ENCODE results near the gene ZBTB17. TPM values are rescaled to one million over a fixed set of nuclear protein-coding genes. Genes with fewer than 3 reads are reported as not detected.
"Not testable (repeated sequence)": the region's sequence is repeated elsewhere in the genome, so short reads cannot be mapped to it uniquely, and the experiment has no call there.

ZBTB17 gene
- total RNA-seq, 1 experiment from 2014 or later = 17.5 TPM

DNA sequence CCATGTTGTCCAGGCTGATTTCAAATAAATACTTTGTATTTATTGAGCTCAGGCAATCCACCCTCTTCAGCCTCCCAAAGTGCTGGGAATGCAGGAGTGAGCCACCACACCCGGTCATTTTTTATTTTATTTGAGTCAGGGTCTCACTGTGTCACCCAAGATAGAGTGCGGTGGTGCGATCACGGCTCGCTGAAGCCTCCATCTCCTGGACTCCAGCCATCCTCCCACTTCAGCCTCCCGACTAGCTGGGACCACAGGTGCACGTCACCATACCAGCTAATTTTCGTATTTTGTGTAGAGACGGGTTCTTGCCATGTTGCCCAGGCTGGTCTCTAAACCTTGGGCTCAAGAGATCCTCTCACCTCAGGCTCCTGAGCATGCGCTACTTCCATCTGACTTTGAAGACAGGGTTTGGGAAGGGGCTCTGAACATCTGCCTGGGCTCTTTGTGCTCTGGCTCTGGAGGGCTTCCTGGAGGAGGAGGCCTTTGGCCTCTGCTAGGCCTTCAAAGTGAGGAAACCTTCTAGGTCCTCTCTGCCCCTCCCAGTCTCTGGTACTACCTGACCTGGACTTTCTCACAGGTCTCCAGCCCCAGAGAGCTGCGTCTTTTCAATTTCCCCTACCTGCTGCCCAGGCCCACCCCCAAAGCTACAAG lies 36.2 kb upstream of the ZBTB17 start:
- DNase-seq (ENCODE audit: low spot score) = no peak

DNA sequence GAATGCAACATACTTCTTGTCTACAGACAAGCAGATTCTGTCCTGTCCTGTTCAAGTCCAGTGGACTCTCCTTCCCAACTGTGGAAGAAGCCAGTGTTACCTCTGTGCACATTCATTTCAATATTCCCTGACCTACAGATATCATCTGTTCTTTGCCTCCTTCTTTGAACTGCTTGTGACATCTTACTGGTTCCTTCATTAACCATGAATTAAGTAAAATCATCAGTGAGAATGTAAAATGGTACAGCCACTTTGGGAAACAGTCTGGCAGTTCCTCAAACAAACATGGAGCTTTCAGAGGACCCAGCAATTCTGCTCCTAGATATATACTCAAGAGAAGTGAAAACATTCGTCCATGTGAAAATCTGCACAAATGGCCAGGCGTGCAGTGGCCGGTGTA lies 34.9 kb upstream of the ZBTB17 start:
- no peak for DNase-seq (ENCODE audit: low spot score)

DNA sequence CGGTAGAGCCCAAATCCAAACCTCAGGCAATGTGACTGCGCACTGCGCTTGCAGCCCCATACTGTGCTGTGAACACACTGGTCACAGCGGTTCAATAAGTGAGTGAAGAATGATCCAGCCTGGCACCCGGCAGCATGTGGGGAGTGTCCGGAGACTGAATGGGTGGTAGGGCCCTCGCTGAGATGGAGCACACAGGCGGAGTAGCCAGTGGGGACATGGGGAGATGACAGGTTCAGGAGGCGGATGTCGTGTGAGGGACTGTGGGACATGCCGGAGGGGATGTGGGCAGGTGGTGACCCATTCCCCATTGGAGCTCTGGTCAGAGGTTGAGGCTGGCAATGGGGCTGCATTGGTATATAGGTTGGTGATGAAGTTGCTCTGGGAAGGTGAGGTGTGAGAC lies 33.8 kb upstream of the ZBTB17 start:
- no peak for DNase-seq (ENCODE audit: low spot score)

DNA sequence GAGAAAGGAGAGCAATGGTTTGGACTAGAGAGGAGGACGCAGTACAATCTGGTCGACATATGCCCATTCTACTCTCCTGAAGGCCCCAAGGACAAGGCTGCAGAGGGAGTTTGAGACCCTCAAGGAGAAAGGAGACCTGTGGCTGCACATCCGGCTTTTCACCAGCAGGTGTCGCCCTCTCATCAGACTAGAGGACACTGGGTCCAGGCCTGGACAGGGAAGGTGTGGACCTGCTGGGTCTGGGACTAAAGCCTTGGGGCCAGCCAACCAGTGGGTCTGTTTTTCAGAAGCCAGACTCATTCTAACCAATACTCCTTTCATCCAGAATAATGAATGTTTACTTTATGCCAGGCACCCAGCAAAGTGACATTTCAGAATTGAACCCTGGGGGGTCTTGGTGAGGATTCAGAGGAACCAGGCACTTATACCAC lies 33.1 kb upstream of the ZBTB17 start:
- peak; percentile 69 for DNase-seq (ENCODE audit: low spot score)

DNA sequence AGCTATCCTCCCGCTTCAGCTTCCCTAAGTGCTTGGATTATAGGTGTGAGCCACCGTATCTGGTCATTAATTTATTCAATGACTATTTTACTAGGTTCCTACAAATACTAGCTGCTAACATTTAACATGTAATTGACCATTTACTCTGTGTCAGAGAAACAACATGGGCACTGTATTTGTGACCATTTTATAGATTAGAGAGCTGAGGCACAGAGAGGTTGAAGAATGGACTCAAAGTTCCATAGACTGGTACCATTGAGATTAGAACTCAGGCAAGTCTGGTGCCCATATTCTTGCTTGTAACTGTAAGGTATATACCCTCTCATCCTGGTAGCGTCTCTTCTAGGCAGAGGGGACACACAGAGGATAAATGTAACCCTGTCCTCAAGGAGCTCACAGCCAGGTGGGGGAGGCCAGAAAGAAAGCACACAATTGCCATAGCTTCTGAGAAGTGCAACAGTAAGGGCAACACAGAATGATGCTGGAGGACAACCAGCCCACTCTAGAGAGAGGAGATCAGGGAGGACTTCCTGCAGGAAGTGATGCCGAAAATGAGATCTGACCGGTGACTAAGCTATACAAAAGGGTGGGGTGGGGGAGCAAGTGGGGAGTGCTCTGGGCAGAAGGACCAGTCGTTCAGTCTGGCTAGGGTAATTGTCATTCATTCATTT lies 31.9 kb upstream of the ZBTB17 start:
- no peak for DNase-seq (ENCODE audit: low spot score)

DNA sequence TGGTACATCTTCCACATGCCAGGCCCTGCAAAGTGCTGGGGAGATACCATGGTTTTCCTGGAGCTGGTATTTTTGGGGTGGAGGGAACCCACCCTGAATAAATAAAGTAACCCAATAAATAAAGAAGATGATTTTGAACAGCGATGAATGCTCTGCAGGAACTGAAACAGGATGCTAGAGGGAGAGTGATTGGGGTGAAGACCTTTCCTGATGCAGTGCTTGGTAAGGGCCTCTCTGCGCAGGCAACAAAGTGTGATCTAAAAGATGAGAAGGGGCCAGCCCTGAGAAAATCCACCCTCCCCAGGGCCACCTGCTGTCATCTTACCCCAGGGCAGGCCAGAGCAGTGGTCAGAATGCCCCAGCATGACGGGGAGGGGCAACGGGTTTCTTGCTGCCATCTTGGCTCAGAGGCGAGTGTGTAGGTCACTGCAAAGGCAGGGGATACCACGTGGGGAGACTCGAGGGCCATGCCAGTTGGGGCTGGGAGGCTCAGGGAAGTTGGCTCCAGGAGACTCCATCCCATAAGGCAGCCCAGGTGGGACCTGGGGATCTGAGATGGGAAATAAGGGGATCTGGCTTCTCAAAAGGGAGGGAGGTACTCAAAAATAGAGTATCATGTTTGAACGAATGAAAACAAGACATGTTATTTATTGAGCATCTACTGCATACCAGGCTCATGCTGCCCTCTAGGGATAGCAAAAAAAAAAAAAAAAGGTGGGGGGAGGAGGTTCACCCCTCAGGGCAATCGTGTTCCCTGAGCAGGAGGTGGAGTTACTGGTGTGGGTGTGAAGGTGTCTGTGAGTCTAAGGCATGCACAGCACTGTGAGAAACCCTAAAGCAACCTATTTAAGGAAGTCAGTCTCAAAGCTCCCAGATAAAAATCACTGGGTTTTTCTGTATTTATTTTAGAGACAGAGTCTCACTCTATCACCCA lies 30.9 kb upstream of the ZBTB17 start:
- peak; percentile 47 for DNase-seq (ENCODE audit: low spot score)

DNA sequence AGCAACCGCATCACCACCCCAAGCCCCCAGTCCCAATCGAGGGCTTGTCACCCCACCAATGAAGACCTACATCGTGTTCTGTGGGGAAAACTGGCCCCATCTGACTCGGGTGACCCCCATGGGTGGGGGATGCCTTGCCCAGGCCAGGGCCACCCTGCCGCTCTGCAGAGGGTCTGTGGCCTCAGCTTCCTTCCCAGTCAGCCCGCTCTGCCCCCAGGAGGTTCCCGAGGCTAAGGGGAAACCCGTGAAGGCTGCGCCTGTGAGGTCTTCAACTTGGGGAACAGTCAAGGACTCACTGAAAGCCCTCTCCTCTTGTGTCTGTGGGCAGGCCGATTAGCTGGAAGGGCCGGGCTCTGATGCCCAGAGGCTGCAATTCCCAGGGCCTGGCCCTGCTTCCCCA lies 30.1 kb upstream of the ZBTB17 start:
- DNase-seq (ENCODE audit: low spot score) = no peak

DNA sequence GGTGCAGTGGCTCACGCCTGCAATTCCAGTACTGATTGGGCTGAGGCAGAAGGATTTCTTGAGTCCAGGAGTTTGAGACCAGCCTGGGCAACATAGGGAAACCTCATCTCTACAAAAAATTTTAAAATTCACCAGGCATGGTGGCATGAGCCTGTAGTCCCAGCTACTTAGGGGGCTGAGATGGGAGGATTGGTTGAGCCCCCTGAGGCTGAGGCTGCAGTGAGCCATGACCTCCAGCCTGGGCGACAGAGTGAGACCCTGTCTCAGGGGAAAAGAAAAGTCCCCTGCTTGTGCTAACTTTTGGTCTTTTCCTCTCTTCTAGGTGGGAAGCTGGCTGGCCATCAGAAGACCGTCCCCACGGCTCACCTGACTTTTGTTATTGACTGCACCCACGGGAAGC lies 29.7 kb upstream of the ZBTB17 start:
- no peak for DNase-seq (ENCODE audit: low spot score)

DNA sequence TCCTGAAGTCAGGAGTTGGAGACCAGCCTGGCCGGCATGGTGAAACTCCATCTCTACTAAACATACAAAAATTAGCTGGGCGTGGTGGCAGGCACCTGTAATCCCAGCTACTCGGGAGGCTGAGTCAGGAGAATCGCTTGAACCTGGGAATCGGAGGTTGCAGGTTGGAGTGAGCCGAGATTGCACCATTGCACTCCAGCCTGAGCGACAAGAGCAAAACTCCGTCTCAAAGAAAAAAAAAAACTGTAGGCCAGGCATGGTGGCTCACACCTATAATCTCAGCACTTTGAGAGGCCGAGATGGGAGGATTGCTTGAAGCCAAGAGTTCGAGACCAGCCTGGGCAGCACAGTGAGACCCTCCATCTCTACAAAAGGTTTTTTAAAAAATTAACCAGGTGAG lies 25.4 kb upstream of the ZBTB17 start:
- not testable (repeated sequence) for DNase-seq (ENCODE audit: low spot score)

DNA sequence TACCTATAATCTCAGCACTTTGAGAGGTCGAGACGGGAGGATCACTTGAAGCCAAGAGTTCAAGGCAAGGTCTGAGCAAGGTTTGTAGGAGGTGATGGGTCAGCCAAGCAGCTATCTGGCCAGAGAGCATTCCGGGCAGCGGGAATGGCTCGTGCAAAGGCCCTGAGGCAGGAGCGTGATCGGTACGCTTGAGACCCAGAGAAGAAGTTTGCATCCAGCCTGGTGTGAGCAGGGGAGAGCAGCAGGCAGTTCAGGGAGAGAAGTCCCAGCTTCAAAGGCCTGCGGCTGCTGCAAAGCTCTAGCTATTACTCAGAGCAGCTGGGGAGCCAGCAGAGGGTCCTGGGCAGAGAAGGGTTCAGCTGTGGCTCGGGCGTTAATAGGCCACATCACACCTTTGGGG lies 23.0 kb upstream of the ZBTB17 start:
- no peak for DNase-seq (ENCODE audit: low spot score)

DNA sequence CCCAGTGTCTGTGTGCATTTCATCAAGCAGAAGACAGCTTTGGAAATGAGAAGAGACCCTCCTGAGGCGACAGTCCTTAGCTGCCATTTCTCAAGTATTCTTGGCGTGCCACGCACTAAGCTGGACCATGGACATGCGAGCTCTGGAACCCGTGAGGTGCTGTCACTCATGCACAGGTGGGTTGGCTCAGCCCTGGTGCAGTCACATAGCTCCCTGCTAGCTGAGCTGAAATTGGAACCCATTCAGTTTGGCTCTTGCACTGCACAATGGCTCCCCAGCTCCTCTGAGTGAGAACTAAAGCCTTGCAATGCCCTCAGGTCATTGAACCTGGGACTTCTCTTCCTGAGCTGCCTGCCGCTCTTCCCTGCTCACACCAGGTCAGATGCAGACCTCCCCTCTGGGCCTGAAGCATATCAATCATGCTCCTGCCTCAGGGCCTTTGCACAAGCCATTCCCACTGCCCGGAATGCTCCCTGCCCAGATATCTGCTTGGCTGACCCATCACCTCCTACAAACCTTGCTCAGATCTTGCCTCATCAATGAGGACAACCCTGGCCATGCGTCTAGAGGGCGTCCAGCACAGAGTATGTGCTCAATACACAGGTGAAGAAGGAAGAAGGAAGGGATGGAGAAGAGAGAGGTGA lies 21.9 kb upstream of the ZBTB17 start:
- DNase-seq (ENCODE audit: low spot score) = no peak

DNA sequence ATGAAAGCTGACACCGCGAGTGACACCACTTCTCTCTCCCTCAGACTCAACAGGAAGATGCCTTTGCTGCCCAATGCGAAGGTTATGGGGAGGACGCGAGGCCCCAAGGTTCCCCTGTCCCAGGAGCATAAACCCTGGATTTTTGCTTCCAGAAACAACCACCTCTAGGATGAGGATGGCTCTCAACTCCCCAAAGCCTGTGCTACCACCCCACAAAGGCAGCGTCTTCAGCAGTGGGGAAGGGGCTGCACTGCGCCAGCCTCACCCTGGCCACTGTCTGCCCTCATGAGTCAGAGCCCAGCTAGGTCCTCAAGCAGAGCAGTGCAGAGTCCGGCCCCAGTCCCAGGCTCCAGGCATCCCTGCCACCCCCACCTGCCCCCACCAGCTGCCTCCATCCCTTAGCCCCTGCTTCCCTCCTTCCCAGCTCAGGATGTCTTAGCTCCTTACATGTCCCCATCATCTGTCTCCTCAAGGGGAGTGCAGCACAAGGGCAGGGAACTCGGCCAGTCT lies 21.2 kb upstream of the ZBTB17 start:
- no peak for DNase-seq (ENCODE audit: low spot score)

DNA sequence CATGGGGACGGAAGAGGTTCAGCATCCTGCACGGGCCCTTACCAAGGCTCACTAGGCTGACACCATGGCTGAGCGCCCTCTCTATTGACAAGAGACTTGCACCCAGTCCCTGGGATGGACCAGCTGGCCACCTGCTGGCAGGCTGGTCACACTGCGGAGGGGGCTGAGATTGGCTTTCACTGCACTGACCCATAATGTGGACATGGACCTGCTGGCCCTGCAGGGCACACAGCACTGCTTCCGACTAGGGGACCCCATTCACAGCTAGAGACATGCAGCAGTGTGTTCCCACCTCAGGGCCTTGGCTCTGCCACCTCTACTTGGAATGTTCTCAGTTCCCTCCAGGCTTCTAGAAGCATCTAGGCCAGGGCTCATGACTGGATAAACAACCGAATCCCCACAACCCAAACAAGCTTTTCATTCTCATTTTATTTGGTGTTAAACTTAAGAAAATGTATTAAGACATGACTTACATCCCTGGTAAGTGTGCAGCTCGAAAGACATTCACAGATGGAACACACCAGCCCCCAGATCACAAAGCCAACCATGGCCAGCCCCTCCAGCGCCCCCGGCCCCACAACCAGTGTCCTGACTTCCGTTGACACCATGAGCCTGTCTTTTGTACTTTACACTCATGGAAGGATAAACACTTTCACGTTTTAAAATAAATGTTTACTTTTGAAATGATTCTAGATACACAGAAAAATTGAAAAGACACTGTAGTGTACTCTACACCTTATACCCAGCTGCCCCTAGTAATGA lies 18.9 kb upstream of the ZBTB17 start:
- peak; percentile 48 for DNase-seq (ENCODE audit: low spot score)

DNA sequence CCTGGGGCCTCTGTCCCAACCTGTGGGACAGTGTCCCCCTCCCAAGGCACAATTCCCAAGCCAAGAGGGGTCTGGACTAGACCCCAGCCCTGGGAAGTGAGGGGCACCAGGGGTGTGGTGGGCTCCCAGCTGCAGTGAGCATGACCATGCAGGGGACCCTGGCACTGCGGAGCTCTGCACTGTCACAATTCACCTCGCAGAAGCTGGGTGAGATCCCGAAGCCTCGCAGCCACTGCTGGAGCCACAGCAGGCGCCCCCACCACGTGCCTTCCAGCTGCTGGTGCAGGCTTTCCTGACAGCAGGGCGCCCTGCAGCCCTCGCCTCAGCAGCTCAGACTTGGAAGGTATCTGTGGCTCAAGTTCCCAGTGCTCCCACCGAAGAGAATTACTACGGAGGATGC lies 18.2 kb upstream of the ZBTB17 start:
- DNase-seq (ENCODE audit: low spot score) = no peak

DNA sequence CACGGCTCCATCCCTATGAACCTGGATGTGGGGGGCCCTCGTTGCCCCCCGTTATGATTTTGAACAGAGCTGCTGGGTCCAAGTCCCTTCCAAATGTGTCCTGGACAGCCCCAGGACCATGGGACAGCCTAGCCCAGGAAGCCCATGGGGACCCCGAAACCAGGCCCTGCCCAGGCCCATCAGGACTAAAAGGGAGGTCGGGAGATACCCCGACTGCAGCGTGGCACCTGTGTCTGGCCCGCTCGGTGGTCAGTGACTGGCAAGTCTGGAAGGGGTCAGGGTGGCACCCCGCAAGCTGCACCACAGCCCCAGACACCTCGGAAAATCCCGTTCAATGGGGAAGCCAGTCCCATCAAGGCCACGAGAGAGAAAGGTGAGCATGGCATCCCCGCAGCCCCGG lies 17.8 kb upstream of the ZBTB17 start:
- no peak for DNase-seq (ENCODE audit: low spot score)

DNA sequence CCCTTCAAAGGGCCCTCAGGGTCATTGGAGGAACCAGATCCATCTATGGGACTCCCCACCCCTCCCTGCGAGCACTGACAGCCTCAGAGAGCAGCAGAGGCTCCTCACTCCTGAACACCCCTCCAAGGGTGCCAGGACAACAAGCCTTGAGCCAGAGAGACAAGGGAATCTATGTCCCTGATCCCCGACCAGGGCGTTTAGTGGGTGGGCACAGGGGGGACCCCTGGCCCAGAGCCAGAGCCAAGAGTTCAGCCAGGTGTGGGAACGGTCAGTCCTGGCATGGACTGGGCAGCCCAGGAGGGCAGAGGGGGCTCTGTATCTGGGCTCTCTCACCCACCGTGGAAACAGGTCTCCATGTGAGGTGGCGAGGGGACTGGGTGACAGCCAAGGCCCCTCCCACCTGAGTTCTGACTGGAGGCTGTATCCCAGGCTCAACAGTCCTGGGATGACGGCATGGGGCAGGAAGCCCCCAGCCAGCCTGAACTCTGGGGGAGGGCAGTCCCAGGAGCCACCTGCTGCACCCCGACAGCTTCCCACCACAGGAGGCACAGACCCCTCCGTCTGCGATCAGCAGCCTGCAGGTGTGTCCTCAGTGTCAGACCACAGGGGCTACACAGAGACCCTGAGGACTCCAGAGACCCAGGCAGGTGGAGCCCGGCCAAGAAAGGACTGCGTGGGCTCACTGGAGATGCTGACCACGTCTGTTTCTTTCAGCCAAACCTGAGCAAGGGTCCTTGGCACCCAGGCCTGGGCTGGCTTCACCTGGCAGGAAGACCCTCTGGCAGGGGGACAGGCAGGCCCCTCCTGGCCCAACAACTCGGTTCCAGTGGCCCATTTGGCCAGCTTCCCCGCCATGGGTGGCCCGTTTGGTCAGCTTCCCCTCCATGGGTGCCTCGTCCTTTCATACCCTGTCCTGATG lies 16.9 kb upstream of the ZBTB17 start:
- no peak for DNase-seq (ENCODE audit: low spot score)

DNA sequence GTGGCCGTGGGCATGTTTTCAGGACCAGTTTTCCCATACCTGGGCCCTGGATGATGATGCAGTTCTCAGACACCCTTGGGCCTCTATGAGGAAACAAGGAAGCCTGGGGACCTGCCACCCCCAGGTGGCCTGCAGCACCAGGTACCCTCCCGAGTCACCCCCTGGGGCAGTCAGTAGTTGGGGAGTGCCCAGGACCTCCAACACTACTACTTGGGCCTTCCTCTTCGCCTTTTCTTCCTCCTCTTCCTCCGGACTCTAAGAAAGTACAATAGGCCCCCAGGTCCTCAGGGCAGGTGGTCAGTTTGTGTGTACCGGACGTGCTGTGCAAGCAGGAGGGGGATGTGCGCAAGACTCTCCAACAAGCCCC lies 16.3 kb upstream of the ZBTB17 start:
- DNase-seq (ENCODE audit: low spot score) = no peak

DNA sequence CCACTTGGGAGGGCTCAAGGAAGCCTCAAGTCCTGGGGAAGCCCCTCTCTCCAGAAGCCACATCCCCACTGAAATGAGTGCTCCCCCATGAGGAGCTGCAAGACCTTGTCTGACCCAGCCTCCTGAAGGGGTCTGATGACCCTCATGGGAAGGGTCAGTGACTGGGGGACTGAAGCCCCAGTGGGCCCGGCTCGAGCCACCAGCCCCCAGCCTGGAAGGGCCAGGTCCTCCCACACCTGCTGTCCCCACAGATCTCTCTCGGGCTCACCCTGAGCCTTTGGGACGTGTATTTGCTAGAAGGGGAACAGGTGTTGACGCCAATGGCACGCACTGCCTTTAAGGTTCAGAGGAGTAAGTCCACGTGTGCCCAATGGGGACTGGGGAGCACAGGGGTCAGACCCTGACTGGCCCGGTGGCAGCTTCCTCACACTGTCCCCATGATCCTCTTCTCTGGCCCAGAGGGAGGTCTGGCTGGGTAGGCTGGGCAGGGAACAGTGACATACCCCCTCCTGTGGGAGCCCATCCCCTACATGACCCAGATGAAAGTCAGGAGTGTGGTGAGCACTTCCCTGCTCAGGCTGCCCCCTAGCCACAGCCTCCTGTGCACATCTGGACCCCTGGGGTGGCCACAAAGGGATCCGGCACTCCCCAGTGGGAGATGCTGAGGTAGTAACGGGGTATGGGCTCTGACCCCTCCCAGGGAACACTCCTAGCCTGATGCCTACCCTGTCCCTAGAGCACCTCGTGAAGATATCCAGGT lies 15.7 kb upstream of the ZBTB17 start:
- DNase-seq (ENCODE audit: low spot score) = no peak

DNA sequence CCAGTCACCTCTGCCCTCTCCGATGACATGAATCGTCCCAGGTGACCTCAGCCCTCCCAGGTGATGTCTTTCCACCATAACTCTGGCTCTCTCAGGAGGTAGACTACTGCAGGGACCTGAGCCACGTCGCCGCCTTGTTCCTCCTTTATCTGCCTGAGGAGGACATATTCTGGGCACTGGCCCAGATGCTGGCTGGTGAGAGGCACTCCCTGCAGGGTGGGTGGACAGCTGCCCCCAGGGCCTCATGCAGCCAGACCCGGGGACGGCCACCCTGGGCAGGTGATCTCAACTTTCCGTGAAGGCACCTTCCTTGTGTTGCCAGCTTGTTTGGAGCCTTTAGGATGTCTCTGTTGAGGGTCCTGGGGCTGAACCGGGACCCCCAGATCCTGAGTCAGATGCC lies 13.9 kb upstream of the ZBTB17 start:
- DNase-seq (ENCODE audit: low spot score) = no peak

Measured in H4 (cell line).